ENCODE data around the gene SPDYE4. TPM values are rescaled to one million over a fixed set of nuclear protein-coding genes. Genes with fewer than 3 reads are reported as not detected.
"Not testable (repeated sequence)": the region's sequence is repeated elsewhere in the genome, so short reads cannot be mapped to it uniquely, and the experiment has no call there.

The SPDYE4 gene, protein sequence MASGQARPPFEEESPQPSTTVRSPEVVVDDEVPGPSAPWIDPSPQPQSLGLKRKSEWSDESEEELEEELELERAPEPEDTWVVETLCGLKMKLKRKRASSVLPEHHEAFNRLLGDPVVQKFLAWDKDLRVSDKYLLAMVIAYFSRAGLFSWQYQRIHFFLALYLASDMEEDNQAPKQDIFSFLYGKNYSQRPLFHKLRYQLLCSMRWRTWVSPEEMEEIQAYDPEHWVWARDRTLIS
- total RNA-seq = under 1 TPM in 1 of 2 donors, not detected in 1; 0.91 TPM

DNA sequence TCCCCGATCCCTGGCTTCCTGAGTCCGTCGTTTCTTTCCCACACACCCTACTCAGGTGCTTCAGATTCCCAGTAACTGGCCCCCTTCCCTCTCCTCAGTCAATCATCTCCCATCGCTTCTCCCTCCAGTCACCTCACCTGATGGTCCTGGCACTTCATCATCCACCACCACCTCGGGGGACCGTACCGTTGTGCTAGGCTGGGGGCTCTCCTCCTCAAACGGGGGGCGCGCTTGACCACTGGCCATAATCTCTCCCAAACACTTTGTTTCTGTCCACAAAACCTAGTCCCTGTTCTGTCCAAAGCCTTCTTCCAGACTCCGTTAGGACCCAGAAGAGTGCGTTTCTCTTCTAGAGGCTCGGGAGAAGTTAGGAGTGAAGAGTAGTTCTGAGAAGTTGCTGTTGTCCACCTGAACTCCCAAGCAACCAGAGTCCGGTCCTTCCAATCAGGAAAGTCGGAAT is at the start of gene SPDYE4:
SPDYE4 (minus strand) TSS at position 410 of the 460 bp plus-strand sequence; CDS start at position 246, 164 bp downstream.
- no peaks in the 10 kb centered on the region for H3K36me3 ChIP-seq
- no peak within 1 kb of the TSS for H3K27ac ChIP-seq
- no peaks in the 10 kb centered on the region for H3K4me1 ChIP-seq (replicated peaks)
- WGBS = 90% methylated on average over 15 of the region's 15 CpGs
- intact Hi-C loops (cut with DNase I) = no loop called here
- no peak within 1 kb of the TSS for H3K4me3 ChIP-seq
- DNase-seq (ENCODE audit: low spot score) = no peak
- TF ChIP-seq POLR2AphosphoS5 (IDR thresholded peaks at IDR 0.05) (no peak), POLR2A (IDR thresholded peaks at IDR 0.05) (no peak)
- TF ChIP-seq, protein P1, sequence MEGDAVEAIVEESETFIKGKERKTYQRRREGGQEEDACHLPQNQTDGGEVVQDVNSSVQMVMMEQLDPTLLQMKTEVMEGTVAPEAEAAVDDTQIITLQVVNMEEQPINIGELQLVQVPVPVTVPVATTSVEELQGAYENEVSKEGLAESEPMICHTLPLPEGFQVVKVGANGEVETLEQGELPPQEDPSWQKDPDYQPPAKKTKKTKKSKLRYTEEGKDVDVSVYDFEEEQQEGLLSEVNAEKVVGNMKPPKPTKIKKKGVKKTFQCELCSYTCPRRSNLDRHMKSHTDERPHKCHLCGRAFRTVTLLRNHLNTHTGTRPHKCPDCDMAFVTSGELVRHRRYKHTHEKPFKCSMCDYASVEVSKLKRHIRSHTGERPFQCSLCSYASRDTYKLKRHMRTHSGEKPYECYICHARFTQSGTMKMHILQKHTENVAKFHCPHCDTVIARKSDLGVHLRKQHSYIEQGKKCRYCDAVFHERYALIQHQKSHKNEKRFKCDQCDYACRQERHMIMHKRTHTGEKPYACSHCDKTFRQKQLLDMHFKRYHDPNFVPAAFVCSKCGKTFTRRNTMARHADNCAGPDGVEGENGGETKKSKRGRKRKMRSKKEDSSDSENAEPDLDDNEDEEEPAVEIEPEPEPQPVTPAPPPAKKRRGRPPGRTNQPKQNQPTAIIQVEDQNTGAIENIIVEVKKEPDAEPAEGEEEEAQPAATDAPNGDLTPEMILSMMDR (IDR thresholded peaks at IDR 0.05) = no peak
- no peaks in the 10 kb centered on the region for H3K27me3 ChIP-seq (replicated peaks; ENCODE audit: insufficient read depth)
- no peaks in the 10 kb centered on the region for H3K9me3 ChIP-seq

DNA sequence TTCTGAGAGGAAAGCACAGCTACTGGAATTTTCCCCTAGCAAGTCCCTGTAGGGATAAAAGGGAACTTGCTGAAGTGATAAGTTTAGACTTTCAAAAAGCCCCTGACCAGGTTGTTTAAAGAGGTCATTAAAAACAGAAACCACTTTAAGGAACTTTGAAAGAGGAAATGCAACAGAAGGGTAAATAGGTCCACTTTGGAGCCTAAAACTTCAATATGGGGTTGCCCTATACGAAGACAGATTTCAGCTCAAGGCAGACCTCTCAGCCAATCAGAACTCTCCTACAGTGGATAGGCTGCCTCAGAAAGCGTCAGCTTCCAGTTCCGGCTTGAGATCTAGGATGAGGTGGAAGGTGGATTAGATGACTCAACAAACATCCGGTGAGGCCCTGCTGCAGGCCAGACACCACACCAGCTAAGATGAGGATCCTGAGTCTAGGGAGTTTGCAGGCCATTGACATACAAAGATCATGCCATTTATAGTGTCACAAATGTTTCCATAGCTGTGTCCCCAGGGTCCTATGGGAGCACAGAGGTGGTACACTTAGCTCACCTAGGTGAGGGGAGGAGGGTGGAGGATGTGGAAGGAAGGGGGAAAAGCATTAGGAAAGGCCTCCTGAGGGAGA is 48.7 kb upstream of the SPDYE4 start:
- Histone ChIP-seq H3K4me1 (replicated peaks) (no peaks in the 10 kb centered on the region), H3K4me3 (no peak overlapping the region), H3K27ac (no peak overlapping the region), H3K27me3 (replicated peaks; ENCODE audit: insufficient read depth) (no peaks in the 10 kb centered on the region), H3K9me3 (no peaks in the 10 kb centered on the region), H3K36me3 (no peaks in the 10 kb centered on the region)
- DNase-seq (ENCODE audit: low spot score) = no peak
- TF ChIP-seq, protein P1 (IDR thresholded peaks at IDR 0.05) = no peak
- TF ChIP-seq POLR2A (IDR thresholded peaks at IDR 0.05) = no peak
- TF ChIP-seq POLR2AphosphoS5 (IDR thresholded peaks at IDR 0.05) = no peak
- intact Hi-C loops (cut with DNase I) = no loop called here
- WGBS = 84% methylated on average over 4 of the region's 4 CpGs

DNA sequence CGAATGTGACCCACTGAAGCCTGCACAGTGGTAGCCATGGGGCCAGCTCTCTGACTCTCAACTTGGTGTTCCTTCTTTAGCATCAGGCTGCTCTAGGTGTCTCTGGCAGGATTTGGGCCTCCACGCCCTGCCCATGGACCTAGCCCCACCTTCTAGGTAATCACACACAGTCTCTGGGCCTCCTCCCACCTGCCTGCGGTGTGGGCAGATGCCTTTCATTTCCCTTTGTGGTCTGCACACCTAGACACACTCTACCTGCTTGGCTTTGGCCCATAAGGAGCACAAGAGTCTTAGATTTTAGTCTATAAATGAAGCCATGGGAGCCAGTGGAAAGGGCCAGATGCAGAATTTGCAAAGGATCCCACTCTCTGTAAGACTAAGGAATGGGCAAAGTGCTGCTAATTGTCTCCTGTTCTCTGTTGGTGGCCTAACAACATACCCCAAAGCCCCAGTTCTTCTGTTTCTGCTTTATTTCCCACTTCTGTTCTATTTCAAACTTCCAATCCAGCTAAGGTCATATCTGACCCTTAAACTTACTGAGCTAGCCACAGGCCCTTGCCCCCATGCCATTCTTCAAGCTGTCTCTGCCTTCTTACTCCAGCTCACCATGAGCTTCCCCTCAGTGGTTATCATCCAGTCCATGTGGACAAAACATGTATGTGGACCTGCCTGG is 48.0 kb upstream of the SPDYE4 start:
- no peak overlapping the region for H3K4me3 ChIP-seq
- no peak for DNase-seq (ENCODE audit: low spot score)
- H3K27me3 ChIP-seq (replicated peaks; ENCODE audit: insufficient read depth) = no peaks in the 10 kb centered on the region
- TF ChIP-seq POLR2A (IDR thresholded peaks at IDR 0.05) = no peak
- TF ChIP-seq, protein P1 (IDR thresholded peaks at IDR 0.05) = no peak
- no peak for TF ChIP-seq POLR2AphosphoS5 (IDR thresholded peaks at IDR 0.05)
- no peaks in the 10 kb centered on the region for H3K9me3 ChIP-seq
- WGBS = 79% methylated on average over 3 of the region's 3 CpGs
- no peaks in the 10 kb centered on the region for H3K4me1 ChIP-seq (replicated peaks)
- no peaks in the 10 kb centered on the region for H3K36me3 ChIP-seq
- intact Hi-C loops (cut with DNase I) = no loop called here
- no peak overlapping the region for H3K27ac ChIP-seq

DNA sequence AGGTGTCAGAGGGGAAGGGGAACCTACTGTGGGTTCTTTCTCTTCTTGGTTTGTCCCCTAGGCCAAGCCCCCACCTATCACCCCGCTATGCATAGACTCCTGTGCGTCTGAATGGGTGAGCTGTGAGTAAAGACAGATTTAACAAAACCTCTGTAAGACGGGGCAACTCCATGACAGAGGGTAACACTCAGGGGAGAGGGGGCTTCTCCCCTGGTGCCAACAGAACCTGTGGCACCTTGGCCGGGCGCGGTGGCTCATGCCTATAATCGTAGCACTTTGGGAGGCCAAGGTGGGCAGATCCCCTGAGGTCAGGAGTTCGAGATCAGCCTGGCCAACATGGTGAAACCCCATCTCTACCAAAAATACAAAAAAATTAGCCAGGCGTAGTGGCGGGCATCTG is 47.0 kb upstream of the SPDYE4 start:
- 92% methylated on average over 10 of the region's 10 CpGs for WGBS
- H3K4me1 ChIP-seq (replicated peaks); H3K27me3 ChIP-seq (replicated peaks; ENCODE audit: insufficient read depth); H3K4me3 ChIP-seq; H3K9me3 ChIP-seq; H3K27ac ChIP-seq; H3K36me3 ChIP-seq; intact Hi-C loops (cut with DNase I); DNase-seq (ENCODE audit: low spot score): not testable (repeated sequence)

DNA sequence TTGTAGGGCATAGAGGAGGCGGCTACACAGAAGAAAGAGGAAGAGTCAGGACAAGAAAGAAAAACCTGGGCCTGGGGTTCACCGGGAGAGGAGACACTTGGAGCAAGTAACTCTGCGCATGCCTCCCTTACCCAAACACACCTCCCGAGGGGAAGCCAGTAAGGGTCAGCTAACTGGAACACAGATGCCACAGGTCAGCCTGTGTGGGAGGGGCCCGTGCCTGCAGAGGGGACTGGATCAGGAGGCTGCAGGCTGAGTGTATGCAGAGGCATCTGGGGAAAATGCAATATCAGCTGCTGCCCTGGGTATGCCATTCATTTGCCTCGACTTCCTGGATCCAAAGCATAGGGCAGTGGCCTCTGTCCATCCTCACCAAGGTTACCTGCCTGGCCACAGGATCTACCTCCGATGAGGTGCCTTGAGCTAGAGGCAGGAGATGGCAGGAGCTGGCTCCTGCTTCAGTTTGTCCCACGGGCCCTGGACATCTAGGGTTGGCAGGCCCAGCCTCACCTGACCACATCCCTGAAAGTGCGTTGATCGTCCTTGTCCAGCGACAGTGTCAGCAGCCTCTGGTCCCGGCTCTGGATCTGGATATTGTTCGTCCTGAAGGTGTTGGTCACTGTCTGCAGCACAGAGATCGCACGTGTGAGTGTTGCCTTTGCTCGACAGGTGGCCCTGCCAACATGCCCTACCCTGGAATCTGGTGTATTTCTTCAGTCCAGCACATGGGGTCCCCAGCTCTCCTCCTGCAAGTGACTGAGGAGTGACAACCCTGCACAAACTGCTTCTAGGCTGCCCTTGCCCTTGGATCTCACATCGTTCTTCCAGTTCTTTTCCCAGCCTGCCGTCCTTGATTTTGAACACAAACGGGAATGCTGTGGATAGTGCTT is 45.4 kb upstream of the SPDYE4 start:
- no peak for TF ChIP-seq POLR2AphosphoS5 (IDR thresholded peaks at IDR 0.05)
- TF ChIP-seq POLR2A (IDR thresholded peaks at IDR 0.05) = no peak
- TF ChIP-seq, protein P1 (IDR thresholded peaks at IDR 0.05) = no peak
- Histone ChIP-seq H3K4me1 (replicated peaks) (no peaks in the 10 kb centered on the region), H3K36me3 (no peaks in the 10 kb centered on the region), H3K4me3 (no peak overlapping the region), H3K27me3 (replicated peaks; ENCODE audit: insufficient read depth) (no peaks in the 10 kb centered on the region), H3K9me3 (no peaks in the 10 kb centered on the region), H3K27ac (no peak overlapping the region)
- no peak for DNase-seq (ENCODE audit: low spot score)
- WGBS = 79% methylated on average over 16 of the region's 19 CpGs
- intact Hi-C loops (cut with DNase I) = no loop called here

Measured in prostate gland (tissue), 2 donors.